Skeletal muscle satellite cell (primary cell): ENCODE data around the gene NECTIN1.

Experiments
- H3K27me3 ChIP-seq: 2 replicates; pipeline ENCODE4 v1.7.0; 2013; ENCODE audit warnings: low read length; ENCODE audit not compliant: control insufficient read depth, insufficient read depth
- H3K36me3 ChIP-seq: 2 replicates; pipeline ENCODE4 v1.7.0; 2013; ENCODE audit warnings: mild to moderate bottlenecking, control low read depth, low read length; ENCODE audit not compliant: insufficient read depth
- H3K4me1 ChIP-seq: 2 replicates; pipeline ENCODE4 v1.7.0; 2013; ENCODE audit warnings: low read length; ENCODE audit not compliant: control insufficient read depth, insufficient read depth
- H3K4me2 ChIP-seq: 2 replicates; pipeline ENCODE4 v1.7.0; 2013; ENCODE audit warnings: mild to moderate bottlenecking, low read length
- H3K4me3 ChIP-seq: 2 replicates; pipeline ENCODE4 v1.7.0; 2013; ENCODE audit warnings: low read length
- H3K9ac ChIP-seq: 2 replicates; pipeline ENCODE4 v1.7.0; 2013; ENCODE audit warnings: mild to moderate bottlenecking, low read depth, low read length, moderate library complexity
- H3K9me3 ChIP-seq: replicated peaks from 2 replicates; pipeline ENCODE4 v1.7.0; 2013; ENCODE audit warnings: mild to moderate bottlenecking, control low read depth, low read length

NECTIN1 gene

GRCh38 chr11:119671561-119672015 is 57.4 kb downstream of the NECTIN1 start:
- no peaks in the 10 kb centered on the region for H3K9me3 ChIP-seq
- no peaks in the 10 kb centered on the region for H3K27me3 ChIP-seq
- no peak overlapping the region for H3K4me3 ChIP-seq
- peak overlapping the region; percentile 36 for H3K9ac ChIP-seq
- H3K36me3 ChIP-seq = no peaks in the 10 kb centered on the region
- peaks cover 20% of the 10 kb centered on the region for H3K4me1 ChIP-seq
- H3K4me2 ChIP-seq = peak overlapping the region; percentile 63

GRCh38 chr11:119671051-119671450 is 57.9 kb downstream of the NECTIN1 start:
- H3K4me3 ChIP-seq = no peak overlapping the region
- H3K36me3 ChIP-seq = no peaks in the 10 kb centered on the region
- peak overlapping the region; percentile 63 for H3K4me2 ChIP-seq
- peaks cover 15% of the 10 kb centered on the region for H3K4me1 ChIP-seq
- H3K27me3 ChIP-seq = no peaks in the 10 kb centered on the region
- H3K9me3 ChIP-seq = no peaks in the 10 kb centered on the region
- H3K9ac ChIP-seq = peak overlapping the region; percentile 36

GRCh38 chr11:119669487-119669886 is 59.5 kb downstream of the NECTIN1 start:
- H3K9ac ChIP-seq = no peak overlapping the region
- H3K9me3 ChIP-seq = no peaks in the 10 kb centered on the region
- peaks cover 15% of the 10 kb centered on the region for H3K4me1 ChIP-seq
- H3K27me3 ChIP-seq = no peaks in the 10 kb centered on the region
- H3K4me3 ChIP-seq = no peak overlapping the region
- H3K4me2 ChIP-seq = no peak overlapping the region
- H3K36me3 ChIP-seq = no peaks in the 10 kb centered on the region

GRCh38 chr11:119668676-119669075 is 60.3 kb downstream of the NECTIN1 start:
- Histone ChIP-seq H3K4me2 (no peak overlapping the region), H3K9me3 (no peaks in the 10 kb centered on the region), H3K4me1 (peaks cover 15% of the 10 kb centered on the region), H3K36me3 (no peaks in the 10 kb centered on the region), H3K27me3 (no peaks in the 10 kb centered on the region), H3K4me3 (no peak overlapping the region), H3K9ac (no peak overlapping the region)

- Histone ChIP-seq H3K4me1 (peaks cover 9% of the 10 kb centered on the region), H3K9me3 (no peaks in the 10 kb centered on the region), H3K4me3 (no peak overlapping the region), H3K27me3 (no peaks in the 10 kb centered on the region), H3K36me3 (no peaks in the 10 kb centered on the region), H3K4me2 (no peak overlapping the region), H3K9ac (no peak overlapping the region)
These were observed 62.4 kb downstream of the NECTIN1 start for GRCh38 chr11:119666463-119667131.

GRCh38 chr11:119666061-119666460 is 62.9 kb downstream of the NECTIN1 start:
- H3K9me3 ChIP-seq = no peaks in the 10 kb centered on the region
- H3K4me3 ChIP-seq = no peak overlapping the region
- H3K36me3 ChIP-seq = no peaks in the 10 kb centered on the region
- H3K4me1 ChIP-seq = peaks cover 4% of the 10 kb centered on the region
- H3K27me3 ChIP-seq = no peaks in the 10 kb centered on the region
- H3K4me2 ChIP-seq = no peak overlapping the region
- H3K9ac ChIP-seq = no peak overlapping the region

- Histone ChIP-seq H3K4me3 (no peak overlapping the region), H3K36me3 (no peaks in the 10 kb centered on the region), H3K9me3 (no peaks in the 10 kb centered on the region), H3K4me2 (no peak overlapping the region), H3K4me1 (no peaks in the 10 kb centered on the region), H3K27me3 (peaks cover 2% of the 10 kb centered on the region), H3K9ac (no peak overlapping the region)
These were observed 64.1 kb downstream of the NECTIN1 start for GRCh38 chr11:119664701-119665420.

GRCh38 chr11:119664063-119664572 is 64.9 kb downstream of the NECTIN1 start:
- H3K36me3 ChIP-seq = no peaks in the 10 kb centered on the region
- no peaks in the 10 kb centered on the region for H3K4me1 ChIP-seq
- peaks cover 9% of the 10 kb centered on the region for H3K27me3 ChIP-seq
- no peaks in the 10 kb centered on the region for H3K9me3 ChIP-seq
- no peak overlapping the region for H3K4me2 ChIP-seq
- H3K9ac ChIP-seq = no peak overlapping the region
- no peak overlapping the region for H3K4me3 ChIP-seq

GRCh38 chr11:119663279-119663678 is 65.7 kb downstream of the NECTIN1 start:
- Histone ChIP-seq H3K9ac (no peak overlapping the region), H3K27me3 (peaks cover 16% of the 10 kb centered on the region), H3K4me2 (no peak overlapping the region), H3K4me1 (no peaks in the 10 kb centered on the region), H3K4me3 (no peak overlapping the region), H3K36me3 (no peaks in the 10 kb centered on the region), H3K9me3 (no peaks in the 10 kb centered on the region)

- H3K27me3 ChIP-seq = peaks cover 21% of the 10 kb centered on the region
- H3K4me1 ChIP-seq = no peaks in the 10 kb centered on the region
- no peaks in the 10 kb centered on the region for H3K9me3 ChIP-seq
- H3K9ac ChIP-seq = no peak overlapping the region
- H3K4me3 ChIP-seq = no peak overlapping the region
- H3K36me3 ChIP-seq = no peaks in the 10 kb centered on the region
- H3K4me2 ChIP-seq = no peak overlapping the region
These were observed 67.8 kb downstream of the NECTIN1 start for GRCh38 chr11:119661226-119661625.

- H3K36me3 ChIP-seq = no peaks in the 10 kb centered on the region
- peaks cover 24% of the 10 kb centered on the region for H3K27me3 ChIP-seq
- H3K9me3 ChIP-seq = no peaks in the 10 kb centered on the region
- no peaks in the 10 kb centered on the region for H3K4me1 ChIP-seq
- H3K4me3 ChIP-seq = no peak overlapping the region
- H3K9ac ChIP-seq = no peak overlapping the region
- H3K4me2 ChIP-seq = no peak overlapping the region
These were observed 68.9 kb downstream of the NECTIN1 start for GRCh38 chr11:119659971-119660723.
